WTC11 (cell line): ENCODE results near the gene WDR89. TPM values are rescaled to one million over a fixed set of nuclear protein-coding genes. Genes with fewer than 3 reads are reported as not detected.
"Not testable (repeated sequence)": the region's sequence is repeated elsewhere in the genome, so short reads cannot be mapped to it uniquely, and the experiment has no call there.

ENCODE experiments used
- ATAC-seq: fragments of 200-7000 bp; cut with Tn5 transposase; 2 replicates; pipeline ENCODE4 v1.10.0; 2021; ENCODE audit warnings: mild to moderate bottlenecking, moderate library complexity
- CTCF ChIA-PET: fragments of 300-600 bp; sonication (Branson Sonifier 250); formaldehyde crosslinking; loops from one replicate; lab custom pipeline; 2021; ENCODE audit warnings: antibody characterized with exemption; lab: Charles Lee
- POLR2A ChIA-PET: fragments of 350-600 bp; sonication (Branson Sonifier 250); formaldehyde crosslinking; loops from one replicate; lab custom pipeline; 2021; ENCODE audit warnings: antibody characterized with exemption; lab: Charles Lee
- DNase-seq: peaks from one replicate; pipeline ENCODE4 v3.0.0; 2021; ENCODE audit warnings: low spot score
- H3K27ac Mint-ChIP-seq: 2 replicates; pipeline ENCODE4 v1.8.0; 2021; ENCODE audit warnings: mixed read lengths
- H3K27me3 Mint-ChIP-seq: 2 replicates; pipeline ENCODE4 v1.8.0; 2021; ENCODE audit warnings: low read depth, mild to moderate bottlenecking, moderate library complexity, mixed read lengths
- H3K36me3 Mint-ChIP-seq: 2 replicates; pipeline ENCODE4 v1.8.0; 2021; ENCODE audit warnings: mixed read lengths
- H3K4me1 Mint-ChIP-seq: 2 replicates; pipeline ENCODE4 v1.8.0; 2022; ENCODE audit warnings: mixed read lengths
- H3K4me3 Mint-ChIP-seq: 2 replicates; pipeline ENCODE4 v1.8.0; 2021; ENCODE audit warnings: mild to moderate bottlenecking, moderate library complexity, mixed read lengths
- H3K9me3 Mint-ChIP-seq: 2 replicates; pipeline ENCODE4 v1.8.0; 2021; ENCODE audit warnings: mixed read lengths
- AFF4 ChIP-seq: sonication (generic); formaldehyde crosslinking; IDR thresholded peaks from 2 replicates; pipeline ENCODE4 v1.8.1; 2023; ENCODE audit warnings: mild to moderate bottlenecking, missing genetic modification reagents, borderline replicate concordance
- CBFB ChIP-seq: sonication (generic); formaldehyde crosslinking; IDR thresholded peaks from 2 replicates; pipeline ENCODE4 v1.8.1; 2022; ENCODE audit warnings: mild to moderate bottlenecking, low read depth, missing genetic modification reagents
- CREB1 ChIP-seq: sonication (generic); formaldehyde crosslinking; IDR thresholded peaks from 2 replicates; pipeline ENCODE4 v1.8.0; 2023; ENCODE audit warnings: mild to moderate bottlenecking, missing genetic modification reagents
- CTCF ChIP-seq: fragments of 200-600 bp; IDR thresholded peaks from 2 replicates; pipeline ENCODE4 v1.8.0; 2022; ENCODE audit warnings: antibody characterized with exemption
- ETV6 ChIP-seq: sonication (generic); formaldehyde crosslinking; IDR thresholded peaks from 2 replicates; pipeline ENCODE4 v1.8.1; 2022; ENCODE audit warnings: mild to moderate bottlenecking, missing genetic modification reagents
- GTF2I ChIP-seq: fragments of 250-450 bp; sonication (Bioruptor Pico); conservative IDR thresholded peaks from 2 replicates; pipeline ENCODE4 v1.4.0; 2021; ENCODE audit warnings: mild to moderate bottlenecking
- JAZF1 ChIP-seq: fragments of 250-450 bp; sonication (Bioruptor Pico); IDR thresholded peaks from 2 replicates; pipeline ENCODE4 v1.9.0; 2021; ENCODE audit warnings: moderate library complexity, mild to moderate bottlenecking, inconsistent platforms
- MLX ChIP-seq: sonication (generic); formaldehyde crosslinking; IDR thresholded peaks from 2 replicates; pipeline ENCODE4 v1.8.1; 2023; ENCODE audit warnings: mild to moderate bottlenecking, missing genetic modification reagents, moderate library complexity
- MYBL2 ChIP-seq: sonication (generic); formaldehyde crosslinking; IDR thresholded peaks from 2 replicates; pipeline ENCODE4 v1.8.1; 2023; ENCODE audit warnings: mild to moderate bottlenecking, moderate library complexity, missing genetic modification reagents
- NR2C2 ChIP-seq: sonication (generic); formaldehyde crosslinking; IDR thresholded peaks from 2 replicates; pipeline ENCODE4 v1.8.0; 2022; ENCODE audit warnings: mild to moderate bottlenecking, missing genetic modification reagents
- SMAD3 ChIP-seq: sonication (generic); formaldehyde crosslinking; IDR thresholded peaks from 2 replicates; pipeline ENCODE4 v1.8.0; 2022; ENCODE audit warnings: missing genetic modification reagents, mild to moderate bottlenecking, borderline replicate concordance
- SOX15 ChIP-seq: fragments of 250-450 bp; sonication (Bioruptor Pico); IDR thresholded peaks from 2 replicates; pipeline ENCODE4 v1.9.0; 2021; ENCODE audit warnings: mild to moderate bottlenecking
- STAT6 ChIP-seq: sonication (generic); formaldehyde crosslinking; conservative IDR thresholded peaks from 2 replicates; pipeline ENCODE4 v1.8.1; 2023; ENCODE audit warnings: mild to moderate bottlenecking, low read depth, missing genetic modification reagents, moderate library complexity
- TEAD1 ChIP-seq: sonication (generic); formaldehyde crosslinking; IDR thresholded peaks from 2 replicates; pipeline ENCODE4 v1.8.0; 2022; ENCODE audit warnings: mild to moderate bottlenecking, missing genetic modification reagents
- USF1 ChIP-seq: sonication (generic); formaldehyde crosslinking; IDR thresholded peaks from 2 replicates; pipeline ENCODE4 v1.8.0; 2022; ENCODE audit warnings: mild to moderate bottlenecking, missing genetic modification reagents
- ZBTB43 ChIP-seq: sonication (generic); formaldehyde crosslinking; IDR thresholded peaks from 2 replicates; pipeline ENCODE4 v1.8.1; 2023; ENCODE audit warnings: mild to moderate bottlenecking, missing genetic modification reagents
- ZNF138 ChIP-seq: sonication (generic); formaldehyde crosslinking; conservative IDR thresholded peaks from 2 replicates; pipeline ENCODE4 v1.8.1; 2022; ENCODE audit warnings: mild to moderate bottlenecking, moderate library complexity, missing genetic modification reagents
- ZNF232 ChIP-seq: sonication (generic); formaldehyde crosslinking; IDR thresholded peaks from 2 replicates; pipeline ENCODE4 v1.8.0; 2022; ENCODE audit warnings: mild to moderate bottlenecking, missing genetic modification reagents
- total RNA-seq: library from RNA; stranded (reverse); gene quantifications from 3 replicates; pipeline ENCODE4 v1.2.3, GENCODE V29; 2021
- TF ChIP-seq, protein P1 (sequence below): sonication (generic); formaldehyde crosslinking; IDR thresholded peaks from 2 replicates; pipeline ENCODE4 v1.8.1; 2022; ENCODE audit warnings: mild to moderate bottlenecking, moderate library complexity, missing genetic modification reagents

WDR89 gene
- total RNA-seq, 1 experiment from 2014 or later: 27.5 TPM

DNA sequence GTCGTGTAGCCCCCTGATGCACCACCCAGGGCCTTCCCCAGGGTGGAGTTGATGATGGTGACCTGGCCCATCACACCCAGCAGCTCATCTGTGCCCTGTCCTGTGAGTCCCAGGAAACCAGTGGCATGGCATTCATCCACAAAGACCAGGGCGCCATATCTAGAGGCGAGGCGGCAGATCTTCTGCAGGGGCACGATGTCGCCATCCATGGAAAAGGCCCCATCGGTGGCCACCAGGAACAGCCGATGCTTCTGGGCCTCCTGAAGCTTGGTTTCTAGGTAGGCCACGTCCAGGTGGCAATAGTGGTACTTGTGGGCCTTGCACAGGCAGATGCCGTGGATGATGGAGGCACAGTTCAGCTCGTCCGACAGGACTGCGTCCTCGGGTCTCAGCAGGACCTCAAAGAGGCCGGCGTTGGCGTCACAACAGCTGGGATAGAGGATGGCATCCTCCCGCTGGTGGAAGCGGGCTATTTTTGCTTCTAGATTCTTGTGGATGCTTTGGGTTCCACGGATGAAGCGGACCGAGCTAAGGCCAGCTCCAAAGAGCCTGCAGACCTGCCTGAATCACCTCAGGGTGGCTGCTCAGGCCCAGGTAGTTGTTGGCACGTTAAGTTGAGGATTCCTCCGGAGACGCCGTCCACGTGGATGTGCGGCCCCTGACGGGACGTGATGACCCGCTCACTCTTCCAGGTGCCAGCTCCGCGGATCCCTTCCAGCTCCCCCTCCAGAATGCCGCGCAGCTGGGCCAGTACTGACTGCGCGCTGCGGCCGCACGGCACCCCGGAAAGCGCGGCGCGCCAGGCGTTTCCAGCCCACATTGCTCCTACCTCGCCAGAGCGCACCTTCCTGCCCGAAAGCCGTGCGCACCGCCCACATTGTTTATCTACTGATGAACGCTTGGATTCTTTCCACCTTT lies 47.0 kb downstream of the WDR89 start:
- Mint-ChIP-seq H3K36me3 (peaks cover 66% of the 10 kb centered on the region), H3K27ac (no peak overlapping the region)
- TF ChIP-seq ETV6 (CRISPR knock-in tag) (no peak), ZBTB43 (no peak), GTF2I (CRISPR knock-in tag) (no peak), AFF4 (CRISPR knock-in tag) (no peak), CTCF (no peak), ZNF232 (CRISPR knock-in tag) (no peak), ZNF138 (no peak), STAT6 (CRISPR knock-in tag) (no peak)
- TF ChIP-seq, protein P1, sequence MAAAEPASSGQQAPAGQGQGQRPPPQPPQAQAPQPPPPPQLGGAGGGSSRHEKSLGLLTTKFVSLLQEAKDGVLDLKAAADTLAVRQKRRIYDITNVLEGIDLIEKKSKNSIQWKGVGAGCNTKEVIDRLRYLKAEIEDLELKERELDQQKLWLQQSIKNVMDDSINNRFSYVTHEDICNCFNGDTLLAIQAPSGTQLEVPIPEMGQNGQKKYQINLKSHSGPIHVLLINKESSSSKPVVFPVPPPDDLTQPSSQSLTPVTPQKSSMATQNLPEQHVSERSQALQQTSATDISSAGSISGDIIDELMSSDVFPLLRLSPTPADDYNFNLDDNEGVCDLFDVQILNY (CRISPR knock-in tag): no peak

GRCh38 chr14:63583046-63583445 lies 58.6 kb downstream of the WDR89 start:
- H3K36me3 Mint-ChIP-seq, H3K4me3 Mint-ChIP-seq, H3K4me1 Mint-ChIP-seq, H3K27ac Mint-ChIP-seq, CTCF ChIA-PET, H3K9me3 Mint-ChIP-seq, DNase-seq, H3K27me3 Mint-ChIP-seq, POLR2A ChIA-PET, ATAC-seq: not testable (repeated sequence)

More for the DNA sequence above, 47.0 kb downstream of the WDR89 start:
- Mint-ChIP-seq H3K27me3 (peaks cover 6% of the 10 kb centered on the region), H3K9me3 (peaks cover 57% of the 10 kb centered on the region), H3K4me3 (no peak overlapping the region), H3K4me1 (no peaks in the 10 kb centered on the region)
- DNase-seq: no peak
- no peak for ATAC-seq
- ChIA-PET CTCF (no interaction called here), POLR2A (no interaction called here)

GRCh38 chr14:63581491-63581890 lies 60.2 kb downstream of the WDR89 start:
- CTCF ChIA-PET: no interaction called here
- no peak overlapping the region for H3K4me3 Mint-ChIP-seq
- no peaks in the 10 kb centered on the region for H3K9me3 Mint-ChIP-seq
- H3K36me3 Mint-ChIP-seq: no peaks in the 10 kb centered on the region
- no peak for DNase-seq
- H3K4me1 Mint-ChIP-seq: no peaks in the 10 kb centered on the region
- no peak overlapping the region for H3K27ac Mint-ChIP-seq
- POLR2A ChIA-PET: no interaction called here
- no peak for ATAC-seq
- no peaks in the 10 kb centered on the region for H3K27me3 Mint-ChIP-seq
- TF ChIP-seq SOX15 (no peak), USF1 (CRISPR knock-in tag) (no peak), CREB1 (CRISPR knock-in tag) (no peak), CBFB (no peak), TEAD1 (CRISPR knock-in tag) (no peak), NR2C2 (CRISPR knock-in tag) (no peak), SMAD3 (CRISPR knock-in tag) (no peak), ETV6 (CRISPR knock-in tag) (no peak), MYBL2 (CRISPR knock-in tag) (no peak), ZNF138 (no peak), JAZF1 (no peak), MLX (no peak)
